Esophagus squamous epithelium (tissue), 5 donors: ENCODE results near the gene ACTR3. TPM values are rescaled to one million over a fixed set of nuclear protein-coding genes. Genes with fewer than 3 reads are reported as not detected.
"Not testable (repeated sequence)": the region's sequence is repeated elsewhere in the genome, so short reads cannot be mapped to it uniquely, and the experiment has no call there.

Experiments
- DNase-seq: peaks from one replicate; lab custom pipeline; 2025; lab: John Stamatoyannopoulos, UW
- H3K27ac ChIP-seq, 4 donors: fragments of 200-600 bp; sonication (generic); one replicate each; pipeline ENCODE4 v1.5.1; 2016 to 2019; ENCODE audit warnings: mild to moderate bottlenecking in 1 of 4
- H3K27me3 ChIP-seq, 4 donors: fragments of 200-600 bp; sonication (generic); 1 replicate in 3 of 4; 2 replicates in 1 of 4; pipeline versions ENCODE4 v1.5.1 to v1.6.0; 2017 to 2021; ENCODE audit warnings: antibody characterized with exemption in 1 of 4
- H3K36me3 ChIP-seq, 3 donors: fragments of 200-600 bp; sonication (generic); one replicate each; pipeline ENCODE4 v1.5.1; 2016 to 2019
- H3K4me1 ChIP-seq, 3 donors: fragments of 200-600 bp; sonication (generic); one replicate each; pipeline ENCODE4 v1.5.1; 2017 to 2019
- H3K4me3 ChIP-seq, 4 donors: fragments of 200-600 bp; sonication (generic); 1 replicate in 3 of 4; 2 replicates in 1 of 4; pipeline ENCODE4 v1.5.1; 2016 to 2019; ENCODE audit warnings: mild to moderate bottlenecking in 2 of 4, moderate library complexity in 1 of 4
- H3K9me3 ChIP-seq, 3 donors: fragments of 200-600 bp; sonication (generic); one replicate each; pipeline ENCODE4 v1.5.1; 2016 to 2019
- CTCF ChIP-seq, 6 experiments: fragments of 450-650 bp in 4 of 6; fragments of 200-600 bp in 2 of 6; sonication (generic) in 2 of 6; IDR thresholded peaks; one replicate each; pipeline ENCODE4 v1.5.1; 2016 to 2019; ENCODE audit warnings: antibody characterized with exemption in 6 of 6, mild to moderate bottlenecking in 4 of 6, moderate library complexity in 4 of 6
- POLR2A ChIP-seq, 4 donors: fragments of 450-650 bp; IDR thresholded peaks; one replicate each; pipeline ENCODE4 v1.6.1; 2017; ENCODE audit warnings: antibody characterized with exemption in 4 of 4, mild to moderate bottlenecking in 4 of 4, moderate library complexity in 3 of 4
- WGBS, 2 donors: methylation state at CpG; one replicate each; pipeline ENCODE4 v1.1.5; 2018; 5-methylcytosine and 5-hydroxymethylcytosine counted together
- intact Hi-C: fragments of 100-400 bp; cut with DNase I; formaldehyde crosslinking; loops from one replicate; pipeline ENCODE4 v1.15.0; 2022
- total RNA-seq, 4 donors: library from RNA; depleted of rRNA; stranded (reverse); fragments of >200 nt; gene quantifications; one replicate each; pipeline ENCODE4 v1.1.0, GENCODE V29; 2016
- donor health status: DM: yes; HTN: yes; CAD: no.

The ACTR3 gene
- 100 to 1,000 TPM; 164 to 274 (median 226) TPM for total RNA-seq

GRCh38 chr2:113889471-113890252, at the start of gene ACTR3:
TSS of gene ACTR3 (plus strand) at chr2:113890089. CDS start at chr2:113890280, 191 bp downstream.
- intact Hi-C loops, result no loop called here
- peak in 1 of 6 experiments; percentile 7 for TF ChIP-seq CTCF (IDR thresholded peaks at IDR 0.05)
- TF ChIP-seq POLR2A (IDR thresholded peaks at IDR 0.05), result peak in 3 of 4 donors; percentile 72 to 90 (median 85)
- H3K4me1 ChIP-seq, result peaks cover 24 to 69% (median 38%) of the 10 kb centered on the region in 3 donors

GRCh38 chr2:113840518-113840917, 49.4 kb upstream of the ACTR3 start:
- TF ChIP-seq CTCF (IDR thresholded peaks at IDR 0.05), result no peak
- TF ChIP-seq POLR2A (IDR thresholded peaks at IDR 0.05), result no peak
- 78% methylated on average over 5 to 7 of the region's 7 CpGs for whole genome bisulfite sequencing, 2 donors

More at GRCh38 chr2:113889471-113890252, at the start of gene ACTR3:
- peak; percentile 92 for DNase-seq
- no peaks in the 10 kb centered on the region for H3K9me3 ChIP-seq
- H3K36me3 ChIP-seq, result no peaks in the 10 kb centered on the region
- H3K27me3 ChIP-seq, result no peaks in the 10 kb centered on the region
- peak within 1 kb of the TSS; percentile 73 to 100 (median 90) for H3K4me3 ChIP-seq
- WGBS, 2 donors, result 0% methylated on average over 25 of the region's 51 CpGs
- peak within 1 kb of the TSS; percentile 98 to 100 (median 99) for H3K27ac ChIP-seq

GRCh38 chr2:113842919-113843736, 46.8 kb upstream of the ACTR3 start:
- Histone ChIP-seq H3K9me3 (no peaks in the 10 kb centered on the region), H3K4me3 (peak overlapping the region in 1 of 4 donors; percentile 23), H3K36me3 (no peaks in the 10 kb centered on the region), H3K27ac (peak overlapping the region; percentile 25 to 78 (median 77)), H3K27me3 (no peaks in the 10 kb centered on the region), H3K4me1 (peaks cover 0 to 10% (median 0%) of the 10 kb centered on the region in 3 donors)
- 27 to 63% methylated on average over 14 of the region's 14 CpGs for WGBS, 2 donors
- no peak for TF ChIP-seq CTCF (IDR thresholded peaks at IDR 0.05)
- TF ChIP-seq POLR2A (IDR thresholded peaks at IDR 0.05), result no peak
- no peak for DNase-seq
- intact Hi-C loops, result no loop called here

More at GRCh38 chr2:113840518-113840917, 49.4 kb upstream of the ACTR3 start:
- Histone ChIP-seq H3K27ac (no peak overlapping the region), H3K27me3 (no peaks in the 10 kb centered on the region), H3K36me3 (no peaks in the 10 kb centered on the region), H3K4me1 (peaks cover 0 to 10% (median 0%) of the 10 kb centered on the region in 3 donors), H3K4me3 (no peak overlapping the region), H3K9me3 (no peaks in the 10 kb centered on the region)
- DNase-seq, result no peak
- intact Hi-C loops, result no loop called here

- intact Hi-C loops, result not testable (repeated sequence)
- WGBS, 2 donors, result 51 to 60% methylated on average over 4 of the region's 4 CpGs
Measured at GRCh38 chr2:113843737-113844050, 46.2 kb upstream of the ACTR3 start.

GRCh38 chr2:113845261-113845660, 44.6 kb upstream of the ACTR3 start:
- TF ChIP-seq POLR2A (IDR thresholded peaks at IDR 0.05) (no peak), CTCF (IDR thresholded peaks at IDR 0.05) (no peak)
- Histone ChIP-seq H3K27me3 (no peaks in the 10 kb centered on the region), H3K4me3 (no peak overlapping the region), H3K36me3 (no peaks in the 10 kb centered on the region), H3K4me1 (peaks cover 0 to 29% (median 2%) of the 10 kb centered on the region in 3 donors), H3K9me3 (no peaks in the 10 kb centered on the region), H3K27ac (no peak overlapping the region)
- 74 to 83% methylated on average over 2 to 3 of the region's 3 CpGs for WGBS, 2 donors
- intact Hi-C loops, result no loop called here
- no peak for DNase-seq

More at GRCh38 chr2:113843737-113844050, 46.2 kb upstream of the ACTR3 start:
- not testable (repeated sequence) for H3K36me3 ChIP-seq, DNase-seq, H3K27me3 ChIP-seq, H3K9me3 ChIP-seq
- Histone ChIP-seq H3K27ac (peak overlapping the region in 3 of 4 donors; percentile 77 to 78 (median 77)), H3K4me3 (peak overlapping the region in 1 of 4 donors; percentile 23), H3K4me1 (peaks cover 0 to 14% (median 0%) of the 10 kb centered on the region in 3 donors)

GRCh38 chr2:113845796-113846195, 44.1 kb upstream of the ACTR3 start:
- peaks cover 0 to 34% (median 6%) of the 10 kb centered on the region in 3 donors for H3K4me1 ChIP-seq
- DNase-seq, H3K27ac ChIP-seq, H3K4me3 ChIP-seq, H3K27me3 ChIP-seq, H3K36me3 ChIP-seq, H3K9me3 ChIP-seq, intact Hi-C loops: not testable (repeated sequence)
- WGBS, 2 donors, result 78 to 89% methylated on average over 4 of the region's 4 CpGs
